ENCODE measurements around the gene BABAM2.

- TF ChIP-seq CTCF (IDR thresholded peaks at IDR 0.05) (no peak), POLR2A (IDR thresholded peaks at IDR 0.05) (no peak), EP300 (IDR thresholded peaks at IDR 0.05; ENCODE audit: low read depth) (no peak), POLR2AphosphoS5 (IDR thresholded peaks at IDR 0.05) (no peak)
Observed at GRCh38 chr2:28178946-28179345, 288.4 kb downstream of the BABAM2 start.

Measured in transverse colon (tissue), 4 donors.